Glutamatergic neuron (in vitro differentiated cells): Measurements from ENCODE around the gene CORO2A. TPM values are rescaled to one million over a fixed set of nuclear protein-coding genes. Genes with fewer than 3 reads are reported as not detected.

Source experiments
- DNase-seq: peaks from one replicate; pipeline ENCODE4 v3.0.0; 2022
- H3K27ac Mint-ChIP-seq: one replicate; pipeline ENCODE4 v1.8.0; 2020; ENCODE audit warnings: mild to moderate bottlenecking, mixed read lengths, inconsistent platforms; ENCODE audit not compliant: unreplicated experiment
- H3K27me3 Mint-ChIP-seq: one replicate; pipeline ENCODE4 v1.8.0; 2020; ENCODE audit warnings: mild to moderate bottlenecking, moderate library complexity, mixed read lengths, inconsistent platforms; ENCODE audit not compliant: unreplicated experiment
- H3K36me3 Mint-ChIP-seq: one replicate; pipeline ENCODE4 v1.8.0; 2020; ENCODE audit warnings: mild to moderate bottlenecking, mixed read lengths, inconsistent platforms; ENCODE audit not compliant: unreplicated experiment
- H3K4me1 Mint-ChIP-seq: one replicate; pipeline ENCODE4 v1.8.0; 2020; ENCODE audit warnings: mild to moderate bottlenecking, low read depth, mixed read lengths, inconsistent platforms; ENCODE audit not compliant: unreplicated experiment
- H3K4me3 Mint-ChIP-seq: one replicate; pipeline ENCODE4 v1.8.0; 2020; ENCODE audit warnings: mild to moderate bottlenecking, mixed read lengths, inconsistent platforms; ENCODE audit not compliant: unreplicated experiment
- H3K9me3 Mint-ChIP-seq: one replicate; pipeline ENCODE4 v1.8.0; 2020; ENCODE audit warnings: mild to moderate bottlenecking, moderate library complexity, mixed read lengths, inconsistent platforms; ENCODE audit not compliant: unreplicated experiment
- total RNA-seq: library from RNA; stranded (reverse); fragmentation: NEBNext Ultra II Directional; extraction: Animal tissue kit (Norgen Biotek cat#: 25700); gene quantifications from one replicate; pipeline ENCODE4 v1.2.1, GENCODE V29; 2021; ENCODE audit not compliant: unreplicated experiment
- TF ChIP-seq, protein P1 (sequence below): fragments of 200-600 bp; sonication (generic); IDR thresholded peaks from one replicate; pipeline ENCODE4 v1.5.0; 2021; ENCODE audit not compliant: partially characterized antibody, unreplicated experiment

The CORO2A gene
- total RNA-seq, 1 donor from 2014 or later = 23.9 TPM

DNA sequence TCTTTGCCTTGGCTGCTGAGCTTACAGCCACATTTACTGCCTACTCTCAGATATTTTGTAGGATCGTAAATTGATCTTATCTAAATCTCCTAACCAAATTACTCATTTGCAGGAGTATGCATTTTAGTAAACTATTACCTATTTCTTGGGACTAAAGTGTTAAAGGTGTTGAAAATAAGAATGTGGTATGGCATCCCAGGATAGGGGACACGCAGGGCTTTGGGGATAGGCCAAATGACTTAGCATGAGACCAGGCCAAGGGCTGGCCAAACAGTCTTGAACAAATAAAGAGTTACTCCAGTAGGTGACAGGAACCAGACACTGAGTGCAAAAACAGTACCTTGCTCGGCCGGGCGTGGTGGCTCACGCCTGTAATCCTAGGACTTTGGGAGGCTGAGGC lies 37.9 kb upstream of the CORO2A start:
- Mint-ChIP-seq H3K4me3 (no peak overlapping the region), H3K27me3 (peaks cover under 1% of the 10 kb centered on the region), H3K4me1 (peaks cover 23% of the 10 kb centered on the region), H3K36me3 (no peaks in the 10 kb centered on the region), H3K9me3 (peaks cover 6% of the 10 kb centered on the region), H3K27ac (no peak overlapping the region)
- DNase-seq = no peak
- TF ChIP-seq, protein P1, sequence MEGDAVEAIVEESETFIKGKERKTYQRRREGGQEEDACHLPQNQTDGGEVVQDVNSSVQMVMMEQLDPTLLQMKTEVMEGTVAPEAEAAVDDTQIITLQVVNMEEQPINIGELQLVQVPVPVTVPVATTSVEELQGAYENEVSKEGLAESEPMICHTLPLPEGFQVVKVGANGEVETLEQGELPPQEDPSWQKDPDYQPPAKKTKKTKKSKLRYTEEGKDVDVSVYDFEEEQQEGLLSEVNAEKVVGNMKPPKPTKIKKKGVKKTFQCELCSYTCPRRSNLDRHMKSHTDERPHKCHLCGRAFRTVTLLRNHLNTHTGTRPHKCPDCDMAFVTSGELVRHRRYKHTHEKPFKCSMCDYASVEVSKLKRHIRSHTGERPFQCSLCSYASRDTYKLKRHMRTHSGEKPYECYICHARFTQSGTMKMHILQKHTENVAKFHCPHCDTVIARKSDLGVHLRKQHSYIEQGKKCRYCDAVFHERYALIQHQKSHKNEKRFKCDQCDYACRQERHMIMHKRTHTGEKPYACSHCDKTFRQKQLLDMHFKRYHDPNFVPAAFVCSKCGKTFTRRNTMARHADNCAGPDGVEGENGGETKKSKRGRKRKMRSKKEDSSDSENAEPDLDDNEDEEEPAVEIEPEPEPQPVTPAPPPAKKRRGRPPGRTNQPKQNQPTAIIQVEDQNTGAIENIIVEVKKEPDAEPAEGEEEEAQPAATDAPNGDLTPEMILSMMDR = no peak

- Mint-ChIP-seq H3K9me3 (peaks cover 12% of the 10 kb centered on the region), H3K4me3 (no peak overlapping the region), H3K27me3 (peaks cover 8% of the 10 kb centered on the region), H3K27ac (no peak overlapping the region), H3K36me3 (no peaks in the 10 kb centered on the region), H3K4me1 (peaks cover 26% of the 10 kb centered on the region)
- DNase-seq = no peak
- TF ChIP-seq, protein P1 = no peak
Measured at GRCh38 chr9:98229620-98230019, 37.2 kb upstream of the CORO2A start.

DNA sequence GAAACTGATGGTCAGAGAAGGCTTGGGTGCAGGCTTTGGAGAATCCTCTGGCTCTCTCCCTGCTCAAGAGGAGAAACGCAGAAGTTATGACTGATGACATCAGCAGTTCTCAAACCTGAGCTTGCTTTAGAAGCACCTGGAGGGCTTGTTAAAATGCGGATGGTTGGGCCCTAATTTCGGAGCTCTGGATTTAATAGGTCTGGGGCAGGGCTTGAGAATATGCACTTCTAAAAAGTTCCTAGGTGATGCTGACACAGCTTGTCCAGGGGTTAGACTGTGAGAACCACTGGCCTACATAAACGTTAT lies 36.6 kb upstream of the CORO2A start:
- H3K4me1 Mint-ChIP-seq = peaks cover 26% of the 10 kb centered on the region
- TF ChIP-seq, protein P1 = no peak
- H3K9me3 Mint-ChIP-seq = peaks cover 12% of the 10 kb centered on the region
- DNase-seq = no peak
- no peaks in the 10 kb centered on the region for H3K36me3 Mint-ChIP-seq
- no peak overlapping the region for H3K4me3 Mint-ChIP-seq
- no peak overlapping the region for H3K27ac Mint-ChIP-seq
- peaks cover 8% of the 10 kb centered on the region for H3K27me3 Mint-ChIP-seq

DNA sequence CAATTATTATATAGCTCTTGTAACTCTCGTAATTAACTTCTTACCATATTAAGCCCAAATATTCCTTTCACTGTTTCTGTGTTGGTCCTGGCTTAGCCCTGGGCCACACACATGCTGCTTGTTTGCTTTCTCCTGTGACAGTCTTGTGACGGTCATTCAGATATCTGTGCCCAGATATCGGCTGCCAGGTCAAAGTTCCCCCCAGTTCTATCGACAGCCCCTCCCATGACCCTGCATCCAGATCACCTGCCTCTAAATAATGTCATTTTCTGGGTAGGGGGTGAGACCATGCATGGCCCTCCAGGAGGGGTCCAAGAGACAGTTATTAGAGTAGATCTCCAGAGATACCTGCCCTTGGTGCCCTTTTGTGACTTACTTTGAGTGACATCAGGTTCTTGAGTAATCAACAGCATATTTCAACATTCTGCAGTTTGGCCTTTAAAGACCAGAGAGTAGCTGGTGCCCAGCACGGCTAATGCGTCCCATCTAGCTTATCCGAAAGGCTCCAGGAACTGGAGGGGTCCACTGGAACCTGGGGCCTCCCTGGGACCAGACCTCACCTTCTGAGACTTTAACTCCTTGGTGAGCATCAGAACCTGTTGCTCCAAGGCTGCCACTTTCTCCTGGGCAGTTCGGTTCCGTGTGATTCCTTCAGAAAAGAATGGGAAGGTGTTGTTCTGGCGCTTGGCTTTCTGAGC lies 36.1 kb upstream of the CORO2A start:
- Mint-ChIP-seq H3K27me3 (peaks cover 8% of the 10 kb centered on the region), H3K27ac (no peak overlapping the region), H3K4me1 (peaks cover 26% of the 10 kb centered on the region), H3K36me3 (no peaks in the 10 kb centered on the region), H3K9me3 (peaks cover 12% of the 10 kb centered on the region), H3K4me3 (no peak overlapping the region)
- no peak for DNase-seq
- TF ChIP-seq, protein P1 = no peak

DNA sequence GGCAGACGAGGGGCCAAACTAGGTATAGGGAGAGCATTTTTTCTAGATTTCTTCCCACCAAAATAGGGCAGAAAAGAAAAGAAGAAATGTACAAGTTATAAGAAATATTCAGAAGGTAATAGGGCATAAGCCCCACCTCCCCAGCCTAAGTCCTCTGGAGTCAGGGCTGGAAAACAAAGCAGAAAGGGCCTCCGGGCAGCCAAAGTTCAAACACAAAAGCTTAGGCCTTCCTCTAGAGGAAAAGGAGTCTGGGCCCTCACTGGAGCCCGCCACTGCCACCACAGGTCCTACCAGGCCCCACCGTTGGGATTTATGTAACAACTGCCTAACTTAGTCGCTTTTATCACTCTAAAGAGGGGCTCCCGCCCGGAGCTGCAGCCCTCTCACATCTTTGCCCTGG lies 35.4 kb upstream of the CORO2A start:
- Mint-ChIP-seq H3K27ac (no peak overlapping the region), H3K36me3 (peaks cover 4% of the 10 kb centered on the region), H3K4me1 (peaks cover 30% of the 10 kb centered on the region), H3K9me3 (peaks cover 12% of the 10 kb centered on the region), H3K27me3 (peaks cover 11% of the 10 kb centered on the region), H3K4me3 (no peak overlapping the region)
- TF ChIP-seq, protein P1 = no peak
- no peak for DNase-seq
